NCI-H2107 treated with DMSO at 0.1 percent for 48 hours (cell line): ENCODE results near the gene EXOC4.

ENCODE experiments used
- DNase-seq: peaks from one replicate; lab custom pipeline; 2025; ENCODE audit not compliant: unreplicated experiment; lab: John Stamatoyannopoulos, UW

The EXOC4 gene

DNA sequence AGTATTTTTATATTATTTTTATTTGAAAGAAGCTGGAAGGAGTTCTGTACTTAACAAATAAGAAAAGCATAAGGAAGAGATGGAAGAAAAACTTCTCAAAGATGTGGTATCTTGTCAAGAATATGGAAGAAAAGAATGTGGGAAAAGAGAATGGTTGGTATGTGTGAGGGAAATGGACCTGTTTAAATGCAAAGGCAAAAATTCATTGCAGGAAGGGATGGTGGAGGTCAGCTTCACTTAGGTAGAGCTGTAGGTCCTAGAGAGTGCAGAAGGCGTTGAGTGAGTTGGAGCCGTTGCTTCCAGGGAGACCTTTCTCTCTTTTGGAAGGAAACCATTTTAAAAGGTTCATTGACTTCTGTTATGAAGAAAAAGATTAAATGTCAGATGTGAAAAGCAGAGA is 107.3 kb downstream of the EXOC4 start:
- no peak for DNase-seq

DNA sequence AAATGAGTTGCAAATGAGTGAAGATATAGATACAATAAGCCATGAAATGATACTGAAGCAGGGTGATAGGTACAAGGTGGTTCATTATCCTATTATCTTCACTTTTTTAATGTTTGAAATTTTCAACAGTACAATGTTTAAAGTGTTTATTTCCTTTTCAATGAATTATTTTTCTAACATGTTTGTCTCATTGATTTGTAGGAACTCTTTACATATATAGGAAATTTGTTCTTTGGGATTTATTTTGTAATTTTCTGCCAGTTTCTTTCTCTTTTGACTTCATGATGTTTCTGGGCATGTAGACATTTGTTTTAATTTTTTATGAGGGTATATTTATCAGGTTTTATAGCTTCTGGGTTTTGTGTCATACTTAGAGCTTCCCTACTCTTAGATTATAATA is 108.9 kb downstream of the EXOC4 start:
- DNase-seq = no peak

DNA sequence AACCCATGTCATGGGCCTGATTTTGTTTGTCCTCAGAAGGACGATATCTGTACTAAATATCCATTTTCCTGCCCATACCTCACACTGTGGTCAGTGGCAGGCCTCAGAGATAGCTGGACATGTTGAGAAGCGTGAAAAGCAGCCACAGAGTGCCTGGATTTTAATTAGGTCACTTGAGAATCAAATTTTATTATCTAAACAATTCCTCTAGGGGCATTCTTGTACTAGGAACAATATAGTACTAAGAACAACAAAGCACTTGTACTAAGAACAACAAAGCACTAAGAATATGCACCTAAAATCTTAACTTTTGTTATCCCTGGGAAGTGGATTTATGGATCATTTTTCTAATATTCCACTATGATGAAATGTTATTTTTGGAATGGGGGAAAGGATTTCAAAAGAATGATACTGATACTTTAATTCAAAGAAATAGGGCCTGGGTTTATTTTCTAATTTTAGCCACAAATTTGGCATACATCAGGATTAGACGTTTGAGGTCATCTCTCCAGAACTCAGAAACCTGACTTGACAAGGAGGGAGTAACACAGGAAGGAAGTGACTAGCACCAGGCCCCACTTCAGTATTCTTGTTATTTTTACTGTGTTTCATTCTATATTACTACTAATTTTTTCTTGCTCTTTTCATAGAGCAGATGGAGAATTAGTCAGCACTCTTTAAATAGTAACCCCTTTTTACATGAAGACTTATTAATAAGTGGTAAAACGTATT is 112.2 kb downstream of the EXOC4 start:
- DNase-seq = no peak

DNA sequence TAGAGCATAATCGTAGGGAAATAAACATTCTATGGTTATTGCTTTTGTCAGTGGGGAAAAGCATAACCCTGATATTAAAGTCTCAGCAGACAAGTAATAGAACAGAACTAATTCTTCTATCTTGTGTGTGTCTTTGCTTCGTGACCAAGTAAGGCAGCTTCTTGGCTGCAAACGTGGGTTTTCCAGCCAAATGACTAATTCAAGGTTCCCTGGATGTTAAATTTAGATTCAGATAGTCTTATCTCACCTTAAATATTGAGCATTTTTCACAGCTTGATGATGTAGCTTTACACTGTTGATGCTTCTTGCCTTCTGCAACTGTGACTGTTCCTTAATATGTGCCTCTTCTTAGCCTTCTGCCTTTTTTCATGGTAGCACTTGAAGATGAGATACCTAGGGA is 113.0 kb downstream of the EXOC4 start:
- DNase-seq = no peak

DNA sequence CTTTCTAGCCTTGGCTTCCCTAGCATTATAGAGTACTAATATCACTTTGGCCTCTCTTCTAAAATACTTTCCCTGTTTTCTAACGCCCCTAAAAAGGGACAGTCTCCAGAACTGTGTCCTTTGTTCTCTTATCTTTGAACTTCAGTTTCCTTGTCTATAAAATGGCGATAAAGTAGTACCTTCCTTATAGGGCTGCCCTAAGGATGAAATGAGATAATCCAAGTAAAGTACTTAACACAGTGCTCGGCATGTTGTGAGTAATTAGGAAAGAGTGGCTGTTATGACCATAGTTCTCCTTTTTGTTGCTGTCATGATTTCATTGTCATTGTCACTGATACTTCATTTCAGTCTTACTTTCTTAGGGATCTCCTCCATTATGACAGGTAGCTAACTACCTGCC is 114.7 kb downstream of the EXOC4 start:
- no peak for DNase-seq

DNA sequence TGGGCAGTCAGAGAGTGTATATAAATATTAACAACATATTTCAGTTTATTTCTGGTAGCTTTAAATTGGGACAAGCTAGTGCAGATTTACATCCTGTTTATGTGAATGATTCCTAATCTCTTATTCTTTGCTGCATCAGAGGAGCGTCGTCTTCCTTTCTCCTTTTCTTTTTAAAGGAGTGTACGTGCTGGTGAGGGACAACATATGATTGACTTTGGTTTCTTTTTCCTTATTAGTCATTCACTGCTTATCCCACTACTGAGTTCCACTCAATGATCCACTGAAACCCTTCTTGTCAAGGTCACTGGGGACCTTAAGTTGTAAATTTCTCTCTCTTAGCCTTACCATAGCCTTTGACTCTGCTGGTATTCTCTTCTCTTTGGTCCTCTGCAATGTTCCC is 116.3 kb downstream of the EXOC4 start:
- no peak for DNase-seq

DNA sequence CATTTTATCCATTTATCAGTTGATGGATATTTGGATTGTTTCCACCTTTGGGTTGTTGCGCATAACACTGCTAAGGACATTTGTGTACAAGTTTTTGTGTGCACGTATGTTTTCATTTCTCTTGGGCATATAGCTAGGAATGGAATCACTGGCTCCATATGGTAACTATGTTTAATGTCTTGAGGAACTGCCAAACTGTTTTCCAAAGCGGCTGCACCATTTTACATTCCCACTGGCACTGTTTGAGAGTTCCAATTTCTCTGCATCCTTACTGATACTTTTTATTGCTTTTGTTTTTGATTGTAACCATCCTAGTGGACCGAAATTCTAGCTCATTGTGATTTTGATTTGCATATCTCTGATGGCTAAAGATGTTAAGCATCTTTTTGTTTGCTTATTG is 118.7 kb downstream of the EXOC4 start:
- no peak for DNase-seq

DNA sequence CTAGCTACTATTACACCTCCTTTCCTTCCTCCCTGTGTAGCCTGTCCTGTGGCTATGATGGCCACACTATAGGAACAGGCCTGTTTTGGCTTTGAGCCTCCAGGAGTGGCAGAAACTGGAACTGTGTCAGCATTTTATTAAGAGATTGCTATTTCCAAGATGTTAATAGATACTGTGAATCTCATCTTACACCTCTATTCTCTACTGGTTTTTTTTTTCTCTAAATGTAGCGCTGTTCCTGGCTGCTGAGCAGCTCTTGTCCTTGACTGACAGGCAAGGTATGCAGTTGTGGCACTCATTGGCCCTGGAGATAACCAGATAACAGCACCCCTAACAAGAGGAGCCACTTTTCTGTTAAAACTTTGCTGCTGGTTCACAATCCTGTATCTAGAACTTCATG is 119.5 kb downstream of the EXOC4 start:
- DNase-seq = no peak

DNA sequence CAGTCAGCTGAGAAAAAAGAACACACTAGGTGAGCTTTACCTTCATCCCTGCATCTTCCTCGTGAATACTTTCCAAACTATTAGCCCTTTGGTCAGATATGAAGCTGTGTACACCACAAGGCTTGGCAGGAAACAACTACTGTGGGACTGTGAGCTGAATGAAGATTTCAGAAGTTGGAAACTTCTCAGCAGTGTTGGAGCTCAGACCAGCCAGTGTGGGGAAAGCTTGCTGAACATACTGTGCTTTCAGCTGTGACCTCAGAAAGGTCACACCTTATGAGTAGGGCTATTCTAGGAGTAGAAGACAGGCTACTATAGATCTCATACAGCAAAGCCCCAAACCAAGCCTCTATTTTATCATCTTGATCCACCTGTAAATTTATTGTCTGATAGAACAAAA is 123.6 kb downstream of the EXOC4 start:
- DNase-seq = no peak

DNA sequence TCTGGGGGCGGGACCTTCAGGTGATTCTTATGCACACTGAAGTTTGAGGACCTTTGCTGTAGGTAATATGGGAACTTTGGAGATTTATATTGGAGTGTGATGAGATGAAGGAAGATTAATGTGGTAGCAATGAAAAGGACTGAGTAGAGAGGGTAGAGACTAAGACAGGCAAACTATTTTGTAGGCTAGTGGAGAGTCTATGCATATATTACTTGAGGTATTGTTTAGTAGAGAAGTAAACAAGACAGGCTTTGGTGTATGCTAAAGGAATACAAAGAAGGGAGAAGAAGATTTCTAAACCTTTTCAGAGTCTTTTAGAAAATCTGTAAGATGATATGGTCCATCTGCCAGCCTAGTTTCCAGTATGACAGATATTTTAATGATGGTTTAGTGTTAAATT is 129.1 kb downstream of the EXOC4 start:
- no peak for DNase-seq

DNA sequence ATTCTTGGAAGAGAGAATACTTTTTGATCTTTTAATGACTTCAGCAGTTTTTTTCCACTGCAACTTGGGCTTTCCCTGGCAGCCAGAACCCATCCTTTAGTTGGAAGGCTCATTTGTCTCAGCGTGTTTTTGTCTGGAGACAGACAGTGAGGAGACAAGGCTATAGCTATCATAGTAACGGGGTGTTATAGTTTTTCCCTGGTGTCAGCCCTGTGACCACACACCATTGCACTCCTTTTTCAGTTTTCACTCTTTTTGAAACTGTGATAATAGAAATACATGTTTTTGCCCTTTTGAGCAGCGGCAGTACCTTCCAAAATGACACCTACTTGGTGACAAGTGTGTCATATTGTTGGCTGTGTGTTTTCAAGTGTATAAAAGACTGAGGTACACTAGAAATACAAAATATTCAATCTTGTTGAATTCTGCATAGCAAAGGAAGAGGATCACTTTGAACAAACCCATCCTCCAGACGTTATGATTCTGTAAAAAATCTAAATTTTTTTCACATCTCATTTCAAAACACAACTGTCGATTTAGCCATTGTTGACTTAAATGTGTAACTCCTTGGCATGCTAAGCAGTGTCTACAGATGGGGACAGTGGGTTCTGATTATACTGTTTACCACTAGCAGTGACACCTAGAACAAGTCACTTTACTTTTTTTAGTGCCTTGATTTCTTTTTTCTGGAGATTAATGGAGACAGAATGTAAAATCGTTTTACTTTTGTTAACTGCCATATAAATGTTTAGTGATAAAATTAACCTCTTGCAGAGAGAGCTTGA is 130.1 kb downstream of the EXOC4 start:
- no peak for DNase-seq

DNA sequence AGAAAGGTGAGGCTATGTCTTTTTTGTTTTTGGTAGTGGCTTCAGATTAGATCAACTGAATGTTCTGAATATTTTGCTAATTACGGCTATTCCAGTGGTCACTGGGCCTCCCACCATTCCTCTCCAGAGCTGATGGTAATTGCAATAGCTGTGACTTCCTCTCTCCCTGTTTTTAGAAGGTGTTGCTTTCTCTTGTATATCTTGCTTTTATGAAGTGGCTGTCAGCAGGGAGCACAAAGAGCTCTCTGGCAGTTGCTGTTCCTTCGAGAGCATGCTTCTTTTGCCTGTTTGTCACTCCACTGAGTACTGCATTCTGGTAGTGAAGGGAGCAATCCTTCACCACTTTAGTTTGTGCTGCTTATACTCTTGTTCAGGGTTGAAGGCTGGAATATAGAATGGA is 133.3 kb downstream of the EXOC4 start:
- DNase-seq = no peak

DNA sequence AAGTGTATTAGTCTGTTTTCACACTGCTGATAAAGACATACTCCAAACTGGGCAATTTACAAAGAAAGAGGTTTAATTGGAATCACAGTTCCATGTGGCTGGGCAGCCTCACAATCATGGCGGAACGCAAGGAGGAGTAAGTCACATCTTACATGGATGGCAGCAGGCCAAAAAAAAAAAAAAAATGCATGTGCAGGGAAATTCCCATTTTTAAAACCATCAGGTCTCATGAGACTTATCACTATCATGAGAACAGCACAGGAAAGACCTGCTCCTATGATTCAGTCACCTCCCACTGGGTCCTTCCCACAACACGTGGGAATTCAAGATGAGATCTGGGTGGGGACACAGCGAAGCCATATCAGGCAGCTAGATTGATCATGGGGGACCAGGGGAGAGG is 136.8 kb downstream of the EXOC4 start:
- no peak for DNase-seq

DNA sequence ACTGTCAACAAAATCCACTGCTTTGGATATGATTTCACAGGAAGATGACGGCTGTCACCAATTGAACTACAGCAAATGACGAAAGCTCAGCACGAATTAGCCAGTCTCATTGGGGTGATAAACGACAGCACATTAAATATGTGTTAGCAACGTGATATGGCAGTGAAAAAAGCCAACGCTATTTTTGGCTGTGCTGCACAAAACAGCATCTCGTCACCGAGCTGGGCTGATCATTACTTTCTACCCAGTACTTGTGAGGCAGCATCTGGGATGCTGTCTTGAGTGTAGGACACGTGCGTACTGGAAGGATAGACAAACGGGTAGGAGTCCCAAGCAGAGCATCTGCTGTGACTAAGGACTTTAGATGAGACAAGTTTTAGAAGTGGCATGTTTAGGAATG is 138.3 kb downstream of the EXOC4 start:
- DNase-seq = no peak

DNA sequence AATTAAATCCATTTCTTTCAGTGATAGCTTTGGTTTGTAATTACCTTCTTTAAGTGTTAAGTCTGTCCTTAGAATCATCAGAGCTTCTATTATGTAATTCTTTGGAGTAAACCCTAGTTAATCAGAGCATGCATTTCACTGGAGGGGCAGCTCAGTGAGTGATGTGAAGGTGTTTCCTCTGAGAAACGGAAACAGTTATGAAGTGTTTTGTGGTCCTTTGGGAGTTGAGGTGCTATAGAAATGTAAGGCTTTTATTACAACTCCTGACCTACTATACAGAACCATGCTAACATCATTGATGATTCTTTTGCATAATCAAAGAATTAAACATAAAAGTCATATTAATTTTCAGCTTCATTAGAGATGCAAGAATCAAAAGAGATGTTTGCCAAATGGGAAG is 141.5 kb downstream of the EXOC4 start:
- DNase-seq = no peak

DNA sequence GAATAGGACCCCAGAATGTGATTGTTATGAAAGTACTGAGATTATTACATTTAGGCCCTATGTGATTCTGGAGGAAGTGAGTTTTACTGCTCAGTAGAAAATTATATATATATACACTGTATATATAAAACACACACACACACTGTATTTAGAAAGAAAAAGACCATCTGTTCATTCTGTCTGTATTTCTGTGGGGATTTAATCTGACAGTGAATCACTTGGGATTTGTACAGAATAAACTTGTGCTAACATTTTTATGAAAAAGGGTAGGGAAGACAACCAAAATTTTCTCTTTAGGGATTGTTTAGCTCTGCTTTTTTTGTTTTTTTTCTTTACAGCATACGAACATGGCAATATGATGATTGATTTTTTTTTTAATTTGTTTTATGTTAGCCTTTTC is 142.7 kb downstream of the EXOC4 start:
- no peak for DNase-seq

DNA sequence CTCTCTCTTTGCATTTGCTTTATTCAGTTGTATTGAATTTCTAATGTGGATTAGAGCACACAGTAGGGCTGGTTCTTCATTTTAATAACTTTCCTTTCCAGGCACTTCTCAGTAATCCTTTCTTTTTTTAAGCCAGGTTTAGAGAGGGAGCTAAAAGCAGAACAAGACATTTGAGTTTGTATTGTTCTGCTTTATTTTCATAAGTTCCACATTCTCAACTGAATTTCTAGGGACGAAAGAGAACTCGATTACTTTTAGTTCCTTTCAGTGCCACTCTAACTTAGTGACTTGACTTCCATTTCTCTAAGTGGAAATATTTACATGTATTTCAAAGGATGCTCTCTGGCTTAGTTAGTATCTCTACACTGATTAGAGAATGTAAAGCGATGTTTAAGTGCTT is 145.6 kb downstream of the EXOC4 start:
- DNase-seq = no peak

DNA sequence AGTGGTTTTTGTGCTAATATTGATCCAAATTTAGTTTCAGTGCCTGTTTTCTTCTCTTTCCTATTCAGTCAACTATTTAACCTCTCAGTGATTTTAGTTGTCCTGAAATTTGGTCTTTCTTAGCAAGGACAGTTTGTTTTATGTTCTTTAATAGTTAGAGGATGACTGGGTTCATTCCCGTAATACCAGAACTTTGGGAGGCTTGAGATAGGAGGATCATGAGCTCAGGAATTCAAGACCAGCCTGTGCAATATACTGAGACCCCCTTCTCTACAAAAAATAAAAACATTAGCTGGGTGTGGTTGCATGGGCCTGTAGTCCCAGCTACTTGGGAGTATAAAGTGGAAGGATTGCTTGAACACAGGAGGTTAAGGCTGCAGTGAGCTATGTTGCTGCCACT is 148.3 kb downstream of the EXOC4 start:
- DNase-seq = no peak

DNA sequence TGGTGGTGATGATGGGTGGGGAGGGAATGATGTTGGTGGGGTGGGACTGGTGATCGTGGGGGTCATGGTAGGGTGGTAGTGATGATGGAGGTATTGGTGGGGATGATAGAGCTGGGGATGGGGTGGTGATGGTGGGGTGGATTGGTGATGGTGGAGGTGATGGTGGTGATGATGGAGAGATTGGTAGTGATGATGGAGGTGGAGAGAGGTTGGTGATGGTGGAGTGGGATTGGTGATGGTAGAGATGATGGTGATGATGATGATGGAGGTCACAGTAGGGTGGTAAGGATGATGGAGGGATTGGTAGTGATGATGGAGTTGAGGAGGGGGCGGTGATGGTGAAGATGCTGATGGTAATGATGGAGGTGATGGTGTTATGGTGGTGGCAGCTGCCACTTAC is 155.3 kb downstream of the EXOC4 start:
- no peak for DNase-seq

DNA sequence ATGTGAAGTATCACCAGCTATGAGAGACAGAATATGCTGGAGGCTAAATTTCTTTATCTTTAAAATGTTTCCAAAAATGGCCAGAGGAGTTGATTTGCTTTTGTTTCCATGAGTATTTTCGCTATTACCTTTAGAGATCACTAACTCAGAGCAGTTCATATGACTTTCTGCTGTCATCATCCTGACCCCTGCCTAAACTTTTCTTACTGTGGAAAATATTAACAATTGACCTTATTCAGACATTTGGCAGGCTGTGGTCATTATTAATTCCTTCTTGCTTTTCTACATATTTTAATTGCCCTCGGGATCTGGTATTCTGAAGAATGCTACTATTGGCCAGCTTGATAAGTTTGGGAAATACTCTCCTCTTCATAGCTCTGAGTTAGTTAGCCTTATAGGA is 156.5 kb downstream of the EXOC4 start:
- DNase-seq = no peak

DNA sequence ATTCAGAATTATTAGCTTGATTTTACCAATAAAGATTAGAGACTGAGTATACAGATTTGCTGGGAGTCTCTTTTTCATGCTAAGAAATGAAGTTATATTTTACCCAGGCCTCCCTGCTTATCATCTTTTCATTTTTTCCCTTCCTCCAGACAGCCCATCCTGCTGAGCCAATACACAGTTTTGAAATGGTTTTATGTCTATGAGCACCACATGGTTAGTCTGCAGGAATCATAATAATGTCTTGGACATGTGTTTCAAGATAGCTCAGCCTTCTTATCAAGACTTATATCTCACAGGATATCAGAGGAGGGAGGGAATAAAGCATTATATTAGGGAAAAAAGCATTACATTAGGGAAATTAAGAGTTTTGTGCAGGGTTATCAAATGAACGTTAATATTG is 157.1 kb downstream of the EXOC4 start:
- DNase-seq = no peak

DNA sequence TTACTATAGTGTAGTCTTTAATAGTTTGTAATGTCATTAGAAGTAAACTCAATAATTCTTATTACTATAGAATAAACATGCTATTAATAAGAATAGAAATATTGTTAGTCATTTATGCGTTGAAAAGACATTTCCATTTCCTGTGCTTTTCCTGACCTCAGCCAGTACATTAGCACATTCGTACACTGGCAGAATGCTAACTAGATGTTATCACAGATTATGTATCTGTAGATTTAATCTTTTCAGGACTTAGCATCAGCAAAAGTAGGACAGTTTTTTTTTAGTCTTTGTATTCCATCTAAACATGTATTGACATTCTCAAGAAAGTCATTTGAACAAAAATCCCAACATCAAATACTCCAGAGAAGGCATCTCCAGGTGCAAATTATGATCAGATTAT is 158.5 kb downstream of the EXOC4 start:
- no peak for DNase-seq

DNA sequence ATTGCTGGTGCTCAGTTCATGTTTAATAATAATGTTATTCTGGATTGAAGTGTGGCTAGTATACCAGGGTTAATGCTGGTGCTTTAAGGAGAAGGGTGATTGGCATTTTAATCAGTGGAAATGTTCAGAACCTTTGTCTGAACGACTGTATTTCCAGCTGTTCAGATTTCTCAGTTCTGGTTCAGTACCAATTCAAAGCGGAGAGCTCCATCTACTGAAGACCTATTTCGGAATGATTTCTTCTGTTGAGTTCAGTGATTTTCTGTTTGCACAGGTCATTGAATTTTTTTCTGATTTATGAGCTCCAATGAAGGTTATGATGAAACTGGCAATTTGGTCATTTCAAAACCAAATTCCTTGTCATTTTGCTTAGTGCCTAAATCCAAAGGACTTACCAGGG is 160.1 kb downstream of the EXOC4 start:
- no peak for DNase-seq
